KMS-11 (cell line): Measurements from ENCODE around the gene ATP5F1E.

Experiments
- H2AFZ ChIP-seq: fragments of 200-600 bp; sonication (generic); 2 replicates; pipeline ENCODE4 v1.6.1; 2016; ENCODE audit warnings: antibody characterized with exemption, mixed run types, low read depth
- H3K27ac ChIP-seq: fragments of 200-600 bp; sonication (generic); 2 replicates; pipeline ENCODE4 v1.6.1; 2016; ENCODE audit warnings: mild to moderate bottlenecking, mixed run types
- H3K27me3 ChIP-seq: fragments of 200-600 bp; sonication (generic); 2 replicates; pipeline ENCODE4 v1.6.1; 2017; ENCODE audit warnings: mild to moderate bottlenecking, low read depth, mixed run types, moderate library complexity; ENCODE audit not compliant: insufficient read depth
- H3K36me3 ChIP-seq: fragments of 200-600 bp; sonication (generic); 2 replicates; pipeline ENCODE4 v1.6.1; 2017; ENCODE audit warnings: mild to moderate bottlenecking, mixed run types; ENCODE audit not compliant: insufficient read depth
- H3K4me1 ChIP-seq: fragments of 200-600 bp; sonication (generic); 2 replicates; pipeline ENCODE4 v1.6.1; 2016; ENCODE audit warnings: mild to moderate bottlenecking, low read depth, mixed run types; ENCODE audit not compliant: poor library complexity, severe bottlenecking
- H3K4me2 ChIP-seq: fragments of 200-600 bp; sonication (generic); 2 replicates; pipeline ENCODE4 v1.7.0; 2016; ENCODE audit warnings: mild to moderate bottlenecking, mixed run types
- H3K4me3 ChIP-seq: fragments of 200-600 bp; sonication (generic); IDR thresholded peaks from 2 replicates; pipeline ENCODE4 v1.6.1; 2017; ENCODE audit warnings: low read depth, low read length, mixed read lengths; ENCODE audit not compliant: insufficient read depth
- H3K79me2 ChIP-seq: fragments of 200-600 bp; sonication (generic); 2 replicates; pipeline ENCODE4 v1.6.1; 2016; ENCODE audit warnings: low read depth, mixed run types; ENCODE audit not compliant: insufficient read depth
- H3K9ac ChIP-seq: fragments of 200-600 bp; sonication (generic); 2 replicates; pipeline ENCODE4 v1.6.1; 2016; ENCODE audit warnings: mild to moderate bottlenecking, mixed run types
- H4K20me1 ChIP-seq: fragments of 200-600 bp; sonication (generic); 2 replicates; pipeline ENCODE4 v1.6.1; 2016; ENCODE audit warnings: mild to moderate bottlenecking, mixed run types; ENCODE audit not compliant: insufficient read depth
- TF ChIP-seq, protein P1 (sequence below): fragments of 200-600 bp; sonication (generic); conservative IDR thresholded peaks from 2 replicates; pipeline ENCODE4 v1.6.1; 2017; ENCODE audit warnings: low read depth, mild to moderate bottlenecking, antibody characterized with exemption, low read length, moderate library complexity, mixed read lengths

ATP5F1E gene

DNA sequence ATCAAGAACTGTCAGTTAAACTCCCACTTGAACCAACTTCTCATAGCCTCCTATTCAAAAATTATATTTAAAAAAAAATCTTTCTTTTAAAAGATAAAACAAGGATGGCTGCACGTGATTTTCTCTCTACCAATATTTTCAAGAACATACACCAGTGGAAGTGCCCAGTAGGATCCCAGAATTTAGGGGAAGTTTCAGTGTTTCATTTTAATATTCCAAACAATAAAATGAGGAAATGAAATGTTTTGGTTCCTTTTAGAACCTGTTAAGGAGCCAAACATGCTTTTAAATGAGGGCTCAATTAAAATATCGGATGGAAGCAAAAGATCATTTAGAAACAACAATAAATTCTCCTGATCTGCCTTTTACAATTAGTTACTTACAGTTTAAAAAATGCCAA, 36.9 kb upstream of the ATP5F1E start:
- Histone ChIP-seq H3K4me3 (no peak overlapping the region), H3K27ac (no peak overlapping the region), H3K79me2 (no peaks in the 10 kb centered on the region), H3K27me3 (no peaks in the 10 kb centered on the region), H4K20me1 (no peaks in the 10 kb centered on the region), H2AFZ (no peak overlapping the region), H3K36me3 (no peaks in the 10 kb centered on the region), H3K9ac (no peak overlapping the region), H3K4me2 (no peak overlapping the region), H3K4me1 (no peaks in the 10 kb centered on the region)
- TF ChIP-seq, protein P1, sequence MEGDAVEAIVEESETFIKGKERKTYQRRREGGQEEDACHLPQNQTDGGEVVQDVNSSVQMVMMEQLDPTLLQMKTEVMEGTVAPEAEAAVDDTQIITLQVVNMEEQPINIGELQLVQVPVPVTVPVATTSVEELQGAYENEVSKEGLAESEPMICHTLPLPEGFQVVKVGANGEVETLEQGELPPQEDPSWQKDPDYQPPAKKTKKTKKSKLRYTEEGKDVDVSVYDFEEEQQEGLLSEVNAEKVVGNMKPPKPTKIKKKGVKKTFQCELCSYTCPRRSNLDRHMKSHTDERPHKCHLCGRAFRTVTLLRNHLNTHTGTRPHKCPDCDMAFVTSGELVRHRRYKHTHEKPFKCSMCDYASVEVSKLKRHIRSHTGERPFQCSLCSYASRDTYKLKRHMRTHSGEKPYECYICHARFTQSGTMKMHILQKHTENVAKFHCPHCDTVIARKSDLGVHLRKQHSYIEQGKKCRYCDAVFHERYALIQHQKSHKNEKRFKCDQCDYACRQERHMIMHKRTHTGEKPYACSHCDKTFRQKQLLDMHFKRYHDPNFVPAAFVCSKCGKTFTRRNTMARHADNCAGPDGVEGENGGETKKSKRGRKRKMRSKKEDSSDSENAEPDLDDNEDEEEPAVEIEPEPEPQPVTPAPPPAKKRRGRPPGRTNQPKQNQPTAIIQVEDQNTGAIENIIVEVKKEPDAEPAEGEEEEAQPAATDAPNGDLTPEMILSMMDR: no peak

DNA sequence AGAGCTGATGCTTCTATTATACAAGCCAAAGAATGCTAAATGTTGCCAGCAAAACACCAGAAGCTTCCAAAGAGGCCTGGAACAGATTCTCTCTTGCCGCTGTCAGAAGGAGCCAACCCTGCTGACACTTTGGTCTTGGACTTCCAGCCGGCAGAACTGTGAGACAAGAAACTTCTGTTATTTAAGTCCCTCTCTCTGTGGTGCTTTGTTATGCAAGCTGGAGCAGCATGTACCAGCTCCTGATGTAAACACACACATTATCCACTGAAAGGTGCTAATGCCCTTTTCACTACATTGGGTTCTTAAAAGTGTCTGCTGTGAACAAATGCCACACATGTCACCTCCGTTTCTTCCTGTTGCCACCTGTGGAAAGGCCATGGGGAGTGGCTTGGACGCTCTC, 36.4 kb upstream of the ATP5F1E start:
- Histone ChIP-seq H4K20me1 (no peaks in the 10 kb centered on the region), H3K4me2 (no peak overlapping the region), H3K4me1 (no peaks in the 10 kb centered on the region), H3K4me3 (no peak overlapping the region), H3K36me3 (no peaks in the 10 kb centered on the region), H2AFZ (no peak overlapping the region), H3K27me3 (no peaks in the 10 kb centered on the region), H3K9ac (no peak overlapping the region), H3K79me2 (no peaks in the 10 kb centered on the region), H3K27ac (no peak overlapping the region)
- TF ChIP-seq, protein P1: no peak

DNA sequence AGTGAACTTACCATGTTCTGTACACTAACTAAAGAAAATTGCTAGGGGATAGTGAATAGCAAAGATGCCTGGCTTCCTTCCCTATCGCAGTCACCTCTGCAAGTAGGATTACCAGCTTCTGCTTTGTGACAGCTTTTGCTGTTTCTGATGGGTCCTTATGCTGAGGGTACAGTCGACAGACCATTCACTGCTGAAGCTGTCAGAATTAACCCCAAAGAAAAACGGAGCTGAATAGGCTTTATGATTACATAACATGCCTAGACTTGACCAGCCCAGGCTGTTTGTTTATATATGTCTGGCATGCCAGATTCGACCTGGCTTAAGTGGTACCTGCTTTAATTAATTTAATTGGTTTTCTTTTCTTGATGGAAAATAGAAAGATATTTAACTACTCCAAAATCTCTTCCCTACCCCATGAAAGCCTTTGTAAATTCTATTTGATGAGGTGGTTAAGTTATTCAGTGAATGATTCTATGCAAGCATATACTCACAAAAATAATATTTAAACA, 32.1 kb upstream of the ATP5F1E start:
- H3K4me3 ChIP-seq: no peak overlapping the region
- TF ChIP-seq, protein P1: no peak
- H3K79me2 ChIP-seq: no peaks in the 10 kb centered on the region
- no peak overlapping the region for H2AFZ ChIP-seq
- H3K4me2 ChIP-seq: no peak overlapping the region
- no peak overlapping the region for H3K9ac ChIP-seq
- H3K27ac ChIP-seq: no peak overlapping the region
- H3K27me3 ChIP-seq: no peaks in the 10 kb centered on the region
- no peaks in the 10 kb centered on the region for H4K20me1 ChIP-seq
- no peaks in the 10 kb centered on the region for H3K4me1 ChIP-seq
- no peaks in the 10 kb centered on the region for H3K36me3 ChIP-seq

DNA sequence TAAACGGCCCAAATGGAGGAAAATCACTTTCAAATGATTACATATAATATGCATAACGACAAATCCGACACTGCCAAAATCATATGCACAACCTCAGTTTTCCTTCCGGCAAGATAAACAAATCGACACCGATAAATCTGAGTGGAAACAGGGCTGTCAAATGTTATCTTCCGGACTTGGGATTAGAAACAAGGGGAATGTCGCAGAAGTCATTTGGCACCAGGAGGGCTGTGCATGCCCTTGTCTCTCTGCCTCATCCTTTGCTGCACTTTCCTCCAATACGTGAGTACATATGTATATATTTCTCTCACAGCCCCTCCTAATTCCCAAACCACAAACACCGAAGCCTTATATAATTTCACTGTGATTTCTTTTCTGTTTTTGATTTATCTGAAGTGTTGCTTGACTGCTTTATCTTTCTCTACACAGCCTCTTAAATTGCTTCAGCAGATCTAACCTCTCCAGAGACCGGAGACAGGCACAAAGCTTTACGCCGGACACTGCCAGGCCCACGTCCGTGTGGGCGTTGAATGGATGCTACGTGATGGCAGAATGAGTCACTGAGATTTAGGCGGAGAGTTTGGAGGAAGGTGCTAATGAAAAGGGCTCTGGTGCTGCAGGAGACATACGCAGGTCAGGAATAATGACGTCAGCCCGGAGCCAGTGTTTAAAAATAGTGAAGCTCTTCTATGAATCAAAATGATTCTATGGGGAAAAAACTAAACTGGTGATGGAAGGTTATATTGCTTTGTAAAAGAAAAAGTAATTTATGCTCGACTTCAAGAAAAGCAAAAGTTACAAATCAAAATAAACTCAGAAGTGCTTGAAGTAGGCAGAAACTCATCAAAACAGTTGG, 31.5 kb upstream of the ATP5F1E start:
- no peaks in the 10 kb centered on the region for H3K79me2 ChIP-seq
- TF ChIP-seq, protein P1: no peak
- H3K4me2 ChIP-seq: no peak overlapping the region
- H3K27me3 ChIP-seq: no peaks in the 10 kb centered on the region
- no peak overlapping the region for H2AFZ ChIP-seq
- H4K20me1 ChIP-seq: no peaks in the 10 kb centered on the region
- H3K36me3 ChIP-seq: no peaks in the 10 kb centered on the region
- H3K4me3 ChIP-seq: no peak overlapping the region
- no peak overlapping the region for H3K27ac ChIP-seq
- H3K9ac ChIP-seq: no peak overlapping the region
- H3K4me1 ChIP-seq: no peaks in the 10 kb centered on the region
